MM.1S (cell line): ENCODE data around the gene TTC28.

Experiments
- DNase-seq: peaks from one replicate; pipeline ENCODE4 v3.0.0-alpha.2; 2015
- H2AFZ ChIP-seq: fragments of 300-600 bp; sonication (generic); 2 replicates; pipeline ENCODE4 v1.6.0; 2016; ENCODE audit warnings: antibody characterized with exemption, low read length
- H3F3A ChIP-seq: fragments of 300-600 bp; sonication (generic); 2 replicates; pipeline ENCODE4 v1.6.1; 2016; ENCODE audit warnings: mild to moderate bottlenecking, antibody characterized with exemption, low read length, moderate library complexity, mixed read lengths; ENCODE audit not compliant: insufficient read depth
- H3K27ac ChIP-seq: fragments of 300-600 bp; sonication (generic); 2 replicates; pipeline ENCODE4 v1.5.1; 2016; ENCODE audit warnings: mild to moderate bottlenecking, low read length
- H3K27me3 ChIP-seq: fragments of 300-600 bp; sonication (generic); replicated peaks from 2 replicates; pipeline ENCODE4 v1.6.0; 2016; ENCODE audit warnings: low read length; ENCODE audit not compliant: insufficient read depth
- H3K36me3 ChIP-seq: fragments of 300-600 bp; sonication (generic); replicated peaks from 2 replicates; pipeline ENCODE4 v1.6.1; 2016; ENCODE audit warnings: mild to moderate bottlenecking, low read length, mixed read lengths; ENCODE audit not compliant: insufficient read depth
- H3K4me1 ChIP-seq: fragments of 300-600 bp; sonication (generic); 2 replicates; pipeline ENCODE4 v1.6.1; 2016; ENCODE audit warnings: low read length, mixed read lengths
- H3K4me2 ChIP-seq: fragments of 300-600 bp; sonication (generic); 2 replicates; pipeline ENCODE4 v1.6.0; 2016; ENCODE audit warnings: low read depth, low read length
- H3K4me3 ChIP-seq: fragments of 300-600 bp; sonication (generic); 2 replicates; pipeline ENCODE4 v1.5.1; 2016; ENCODE audit warnings: low read length, mixed read lengths
- H3K79me2 ChIP-seq: fragments of 300-600 bp; sonication (generic); 2 replicates; pipeline ENCODE4 v1.6.1; 2016; ENCODE audit warnings: mixed run types, low read length, mixed read lengths
- H3K9ac ChIP-seq: fragments of 300-600 bp; sonication (generic); 2 replicates; pipeline ENCODE4 v1.6.1; 2016; ENCODE audit warnings: low read length, mixed read lengths
- H3K9me2 ChIP-seq: fragments of 300-600 bp; sonication (generic); replicated peaks from 2 replicates; pipeline ENCODE4 v1.6.1; 2016; ENCODE audit warnings: mild to moderate bottlenecking, low read length, mixed read lengths; ENCODE audit not compliant: insufficient read depth
- H3K9me3 ChIP-seq: fragments of 300-600 bp; sonication (generic); replicated peaks from 2 replicates; pipeline ENCODE4 v1.6.1; 2016; ENCODE audit warnings: mild to moderate bottlenecking, low read length, mixed read lengths; ENCODE audit not compliant: insufficient read depth
- H4K20me1 ChIP-seq: fragments of 300-600 bp; sonication (generic); 2 replicates; pipeline ENCODE4 v1.6.1; 2016; ENCODE audit warnings: mild to moderate bottlenecking, low read length, moderate library complexity, mixed read lengths; ENCODE audit not compliant: insufficient read depth
- EZH2 ChIP-seq: fragments of 300-600 bp; sonication (generic); optimal IDR thresholded peaks from 2 replicates; pipeline ENCODE3; 2017; ENCODE audit warnings: low read depth, mild to moderate bottlenecking, antibody characterized with exemption, low read length, mixed read lengths
- EZH2phosphoT487 ChIP-seq: fragments of 300-600 bp; sonication (generic); IDR thresholded peaks from 2 replicates; pipeline ENCODE4 v1.6.1; 2018; ENCODE audit warnings: antibody characterized with exemption, low read length
- TF ChIP-seq, protein P1 (sequence below): fragments of 300-600 bp; sonication (generic); IDR thresholded peaks from 2 replicates; pipeline ENCODE4 v1.5.1; 2016; ENCODE audit warnings: antibody characterized with exemption, low read length, mixed read lengths

Gene TTC28

DNA sequence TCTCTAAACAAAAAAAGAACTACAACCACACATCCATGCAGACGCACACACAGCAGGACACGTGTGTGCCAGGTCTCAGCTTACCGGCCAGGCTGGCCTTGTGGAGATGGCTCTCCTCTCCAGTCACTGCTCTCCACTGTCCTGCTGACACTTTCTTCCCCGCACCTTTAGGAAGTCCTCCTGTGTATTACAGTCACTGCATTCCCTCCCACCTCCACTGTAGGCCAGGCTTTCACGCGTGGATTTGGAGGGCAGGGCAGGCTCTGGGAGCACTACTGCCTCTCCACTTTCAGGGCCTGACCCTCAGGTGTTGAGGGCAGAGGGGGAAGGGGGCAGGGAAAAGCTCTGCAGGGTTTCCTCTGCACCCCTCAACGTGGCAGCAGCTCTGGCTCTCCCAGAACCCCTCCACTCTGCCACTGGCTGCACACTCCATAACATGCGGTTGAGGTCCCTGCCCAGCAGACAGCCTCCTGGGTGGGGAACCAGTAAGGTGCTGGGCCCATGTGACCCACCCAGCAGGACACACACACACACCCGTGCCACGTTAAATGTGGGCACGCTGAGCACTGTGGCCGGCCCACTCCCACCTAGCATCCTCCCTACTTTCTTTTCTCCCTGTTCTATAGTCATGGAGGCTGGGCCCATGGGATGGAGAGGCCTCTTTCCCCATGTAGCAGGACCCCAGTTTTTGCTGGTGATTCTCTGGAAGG, 653.6 kb downstream of the TTC28 start:
- no peaks in the 10 kb centered on the region for H3K4me1 ChIP-seq
- no peak overlapping the region for H3K27ac ChIP-seq
- TF ChIP-seq, protein P1, sequence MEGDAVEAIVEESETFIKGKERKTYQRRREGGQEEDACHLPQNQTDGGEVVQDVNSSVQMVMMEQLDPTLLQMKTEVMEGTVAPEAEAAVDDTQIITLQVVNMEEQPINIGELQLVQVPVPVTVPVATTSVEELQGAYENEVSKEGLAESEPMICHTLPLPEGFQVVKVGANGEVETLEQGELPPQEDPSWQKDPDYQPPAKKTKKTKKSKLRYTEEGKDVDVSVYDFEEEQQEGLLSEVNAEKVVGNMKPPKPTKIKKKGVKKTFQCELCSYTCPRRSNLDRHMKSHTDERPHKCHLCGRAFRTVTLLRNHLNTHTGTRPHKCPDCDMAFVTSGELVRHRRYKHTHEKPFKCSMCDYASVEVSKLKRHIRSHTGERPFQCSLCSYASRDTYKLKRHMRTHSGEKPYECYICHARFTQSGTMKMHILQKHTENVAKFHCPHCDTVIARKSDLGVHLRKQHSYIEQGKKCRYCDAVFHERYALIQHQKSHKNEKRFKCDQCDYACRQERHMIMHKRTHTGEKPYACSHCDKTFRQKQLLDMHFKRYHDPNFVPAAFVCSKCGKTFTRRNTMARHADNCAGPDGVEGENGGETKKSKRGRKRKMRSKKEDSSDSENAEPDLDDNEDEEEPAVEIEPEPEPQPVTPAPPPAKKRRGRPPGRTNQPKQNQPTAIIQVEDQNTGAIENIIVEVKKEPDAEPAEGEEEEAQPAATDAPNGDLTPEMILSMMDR, result no peak
- TF ChIP-seq EZH2 (no peak), EZH2phosphoT487 (no peak)
- H3K27me3 ChIP-seq, result no peaks in the 10 kb centered on the region
- no peaks in the 10 kb centered on the region for H3K79me2 ChIP-seq
- H3K9ac ChIP-seq, result no peak overlapping the region
- H3K36me3 ChIP-seq, result no peaks in the 10 kb centered on the region
- no peak overlapping the region for H3K4me2 ChIP-seq
- no peaks in the 10 kb centered on the region for H3K9me3 ChIP-seq
- H4K20me1 ChIP-seq, result no peaks in the 10 kb centered on the region
- H3K4me3 ChIP-seq, result no peak overlapping the region
- no peaks in the 10 kb centered on the region for H3K9me2 ChIP-seq
- DNase-seq, result no peak
- H2AFZ ChIP-seq, result no peak overlapping the region
- no peaks in the 10 kb centered on the region for H3F3A ChIP-seq

GRCh38 chr22:28025333-28025732, 654.3 kb downstream of the TTC28 start:
- H3K4me3 ChIP-seq, result no peak overlapping the region
- H2AFZ ChIP-seq, result no peak overlapping the region

DNA sequence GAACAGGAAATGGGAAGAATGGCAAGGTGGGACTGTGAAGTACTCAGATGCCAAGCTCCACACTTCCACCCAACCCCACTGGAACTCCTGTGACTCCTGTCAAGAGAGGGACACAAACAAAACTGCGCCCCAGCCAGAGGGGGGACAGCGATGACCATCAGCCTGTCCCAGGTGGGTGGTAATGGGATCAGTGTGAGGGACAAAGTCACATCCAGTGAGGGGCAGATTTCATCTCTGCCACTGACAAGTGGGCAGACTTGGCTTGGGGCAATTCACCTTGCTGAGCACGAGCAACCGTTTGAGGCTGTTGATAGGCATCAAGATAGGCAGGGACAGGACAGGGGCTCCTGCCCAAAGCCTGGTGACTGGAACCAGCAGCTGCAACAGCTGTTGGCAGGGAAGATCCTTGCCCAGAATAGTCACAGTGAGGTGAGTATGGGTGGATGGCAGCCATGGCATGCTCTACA, 655.2 kb downstream of the TTC28 start:
- Histone ChIP-seq H3K27ac (no peak overlapping the region), H2AFZ (no peak overlapping the region), H3K27me3 (no peaks in the 10 kb centered on the region), H3K4me3 (no peak overlapping the region), H3K4me2 (no peak overlapping the region), H3K36me3 (no peaks in the 10 kb centered on the region), H3F3A (no peaks in the 10 kb centered on the region), H3K9me3 (no peaks in the 10 kb centered on the region), H4K20me1 (no peaks in the 10 kb centered on the region), H3K9ac (no peak overlapping the region), H3K9me2 (no peaks in the 10 kb centered on the region), H3K4me1 (no peaks in the 10 kb centered on the region), H3K79me2 (no peaks in the 10 kb centered on the region)
- no peak for DNase-seq
- TF ChIP-seq, protein P1, result no peak
- TF ChIP-seq EZH2phosphoT487 (no peak), EZH2 (no peak)

More at GRCh38 chr22:28025333-28025732, 654.3 kb downstream of the TTC28 start:
- H4K20me1 ChIP-seq, result no peaks in the 10 kb centered on the region
- no peak overlapping the region for H3K4me2 ChIP-seq
- no peaks in the 10 kb centered on the region for H3K4me1 ChIP-seq
- H3K9ac ChIP-seq, result no peak overlapping the region
- no peaks in the 10 kb centered on the region for H3K36me3 ChIP-seq
- H3K27me3 ChIP-seq, result no peaks in the 10 kb centered on the region
- H3F3A ChIP-seq, result no peaks in the 10 kb centered on the region
- no peak for DNase-seq
- TF ChIP-seq, protein P1, result no peak
- TF ChIP-seq EZH2phosphoT487 (no peak), EZH2 (no peak)
- H3K9me2 ChIP-seq, result no peaks in the 10 kb centered on the region
- H3K27ac ChIP-seq, result no peak overlapping the region
- no peaks in the 10 kb centered on the region for H3K79me2 ChIP-seq
- H3K9me3 ChIP-seq, result no peaks in the 10 kb centered on the region
